ENCODE measurements around the gene XDH.
A peak's percentile ranks its signal among the peaks of the same experiment; 100 is the strongest.

XDH gene

GRCh38 chr2:31362581-31362980 lies 52.0 kb downstream of the XDH start:
- DNase-seq (ENCODE audit: low read depth, low spot score) = no peak
- ChIA-PET POLR2A (no interaction called here), CTCF (interaction anchor here (0.9 to 1.1 kb wide), 2 partner anchors 9 to 368 kb away, joined by 3 to 4 read pairs; no protein-coding TSS in a partner anchor)
- TF ChIP-seq CTCF (IDR thresholded peaks at IDR 0.05; ENCODE audit: insufficient read depth, low read length, missing control alignments) = no peak
- H3K4me3 ChIP-seq (ENCODE audit: low read depth, low read length) = no peak overlapping the region

GRCh38 chr2:31359229-31359628 lies 55.3 kb downstream of the XDH start:
- H3K4me3 ChIP-seq (ENCODE audit: low read depth, low read length) = no peak overlapping the region
- TF ChIP-seq CTCF (IDR thresholded peaks at IDR 0.05; ENCODE audit: insufficient read depth, low read length, missing control alignments) = no peak
- CTCF ChIA-PET = interaction anchor here (1.4 kb wide), 1 partner anchor 10 kb away, joined by 3 read pairs; no protein-coding TSS in a partner anchor
- DNase-seq (ENCODE audit: low read depth, low spot score) = no peak
- POLR2A ChIA-PET = no interaction called here

GRCh38 chr2:31354837-31355236 lies 59.7 kb downstream of the XDH start:
- ChIA-PET POLR2A (no interaction called here), CTCF (interaction anchor here (1.1 to 2.2 kb wide), 5 partner anchors 8 to 168 kb away, joined by 3 to 11 read pairs (median 5); no protein-coding TSS in a partner anchor)
- peak; percentile 12 for TF ChIP-seq CTCF (IDR thresholded peaks at IDR 0.05; ENCODE audit: insufficient read depth, low read length, missing control alignments)
- no peak for DNase-seq (ENCODE audit: low read depth, low spot score)
- H3K4me3 ChIP-seq (ENCODE audit: low read depth, low read length) = no peak overlapping the region

- no peak for TF ChIP-seq CTCF (IDR thresholded peaks at IDR 0.05; ENCODE audit: insufficient read depth, low read length, missing control alignments)
- CTCF ChIA-PET = interaction anchor here (1.0 to 2.2 kb wide), 4 partner anchors 9 to 87 kb away, joined by 3 to 11 read pairs (median 4); no protein-coding TSS in a partner anchor
- no peak for DNase-seq (ENCODE audit: low read depth, low spot score)
- POLR2A ChIA-PET = interaction anchor here (1.0 kb wide), 1 partner anchor 15 kb away, joined by 3 read pairs; no protein-coding TSS in a partner anchor
- H3K4me3 ChIP-seq (ENCODE audit: low read depth, low read length) = no peak overlapping the region
Measured at GRCh38 chr2:31353179-31353578, 61.4 kb downstream of the XDH start.

GRCh38 chr2:31349684-31350083 lies 64.9 kb downstream of the XDH start:
- TF ChIP-seq CTCF (IDR thresholded peaks at IDR 0.05; ENCODE audit: insufficient read depth, low read length, missing control alignments) = no peak
- ChIA-PET POLR2A (no interaction called here), CTCF (interaction anchor here (0.6 to 2.7 kb wide), 3 partner anchors 9 to 292 kb away, joined by 3 to 8 read pairs (median 3); no protein-coding TSS in a partner anchor)
- H3K4me3 ChIP-seq (ENCODE audit: low read depth, low read length) = no peak overlapping the region
- DNase-seq (ENCODE audit: low read depth, low spot score) = no peak

GRCh38 chr2:31349160-31349559 lies 65.4 kb downstream of the XDH start:
- CTCF ChIA-PET = interaction anchor here (0.6 to 1.2 kb wide), 2 partner anchors 10 to 293 kb away, joined by 3 read pairs; no protein-coding TSS in a partner anchor
- H3K4me3 ChIP-seq (ENCODE audit: low read depth, low read length) = no peak overlapping the region
- DNase-seq (ENCODE audit: low read depth, low spot score) = no peak
- POLR2A ChIA-PET = no interaction called here
- no peak for TF ChIP-seq CTCF (IDR thresholded peaks at IDR 0.05; ENCODE audit: insufficient read depth, low read length, missing control alignments)

Data from AG04449 (cell line).